Loucy (cell line): ENCODE results near the gene GALNT9.
"Not testable (repeated sequence)": the region's sequence is repeated elsewhere in the genome, so short reads cannot be mapped to it uniquely, and the experiment has no call there.

Source experiments
- H2AFZ ChIP-seq: fragments of 200-600 bp; sonication (generic); 2 replicates; pipeline ENCODE4 v1.6.0; 2016; ENCODE audit warnings: antibody characterized with exemption, mild to moderate bottlenecking, low read length, moderate library complexity
- H3F3A ChIP-seq: fragments of 200-600 bp; 2 replicates; pipeline ENCODE4 v1.6.0; 2016; ENCODE audit warnings: antibody characterized with exemption, low read depth, mild to moderate bottlenecking
- H3K27me3 ChIP-seq: fragments of 200-600 bp; sonication (generic); 2 replicates; pipeline ENCODE4 v1.6.1; 2014; ENCODE audit warnings: low read length, mild to moderate bottlenecking; ENCODE audit not compliant: insufficient read depth, poor library complexity, severe bottlenecking
- H3K36me3 ChIP-seq: fragments of 200-600 bp; sonication (generic); 2 replicates; pipeline ENCODE4 v1.6.1; 2016; ENCODE audit warnings: low read length; ENCODE audit not compliant: insufficient read depth
- H3K4me1 ChIP-seq: fragments of 200-600 bp; sonication (generic); 2 replicates; pipeline ENCODE4 v1.5.1; 2014; ENCODE audit warnings: low read length, mild to moderate bottlenecking; ENCODE audit not compliant: insufficient read depth, poor library complexity, severe bottlenecking
- H3K4me2 ChIP-seq: fragments of 200-600 bp; sonication (generic); 2 replicates; pipeline ENCODE4 v1.6.0; 2014; ENCODE audit warnings: antibody characterized with exemption, low read length, low read depth, mild to moderate bottlenecking; ENCODE audit not compliant: poor library complexity, severe bottlenecking
- H3K4me3 ChIP-seq: fragments of 200-600 bp; sonication (generic); 2 replicates; pipeline ENCODE4 v1.5.1; 2014; ENCODE audit warnings: low read length, mild to moderate bottlenecking, mixed read lengths; ENCODE audit not compliant: poor library complexity, severe bottlenecking
- H3K79me2 ChIP-seq: fragments of 200-600 bp; sonication (generic); 2 replicates; pipeline ENCODE4 v1.6.1; 2014; ENCODE audit warnings: low read length; ENCODE audit not compliant: insufficient read depth
- H3K9ac ChIP-seq: fragments of 200-600 bp; sonication (generic); 2 replicates; pipeline ENCODE4 v1.6.0; 2014; ENCODE audit warnings: mild to moderate bottlenecking, low read depth, low read length, moderate library complexity; ENCODE audit not compliant: poor library complexity, severe bottlenecking
- H3K9me2 ChIP-seq: fragments of 200-600 bp; sonication (generic); replicated peaks from 2 replicates; pipeline ENCODE4 v1.6.1; 2016; ENCODE audit warnings: low read depth, low read length, mixed read lengths
- H3K9me3 ChIP-seq: fragments of 200-600 bp; sonication (generic); 2 replicates; pipeline ENCODE4 v1.6.1; 2014; ENCODE audit warnings: mild to moderate bottlenecking, antibody characterized with exemption, low read length, low read depth; ENCODE audit not compliant: insufficient read depth
- H4K20me1 ChIP-seq: fragments of 200-600 bp; sonication (generic); 2 replicates; pipeline ENCODE4 v1.6.0; 2014; ENCODE audit warnings: antibody characterized with exemption, low read length, mild to moderate bottlenecking; ENCODE audit not compliant: insufficient read depth, poor library complexity, severe bottlenecking
- EZH2phosphoT487 ChIP-seq: fragments of 200-600 bp; IDR thresholded peaks from 2 replicates; pipeline ENCODE4 v1.6.1; 2018; ENCODE audit warnings: antibody characterized with exemption, mild to moderate bottlenecking, moderate library complexity, borderline replicate concordance
- TF ChIP-seq, protein P1 (sequence below): fragments of 200-600 bp; sonication (generic); conservative IDR thresholded peaks from 2 replicates; pipeline ENCODE4 v1.5.1; 2014; ENCODE audit warnings: mild to moderate bottlenecking, antibody characterized with exemption, low read length

Gene GALNT9

DNA sequence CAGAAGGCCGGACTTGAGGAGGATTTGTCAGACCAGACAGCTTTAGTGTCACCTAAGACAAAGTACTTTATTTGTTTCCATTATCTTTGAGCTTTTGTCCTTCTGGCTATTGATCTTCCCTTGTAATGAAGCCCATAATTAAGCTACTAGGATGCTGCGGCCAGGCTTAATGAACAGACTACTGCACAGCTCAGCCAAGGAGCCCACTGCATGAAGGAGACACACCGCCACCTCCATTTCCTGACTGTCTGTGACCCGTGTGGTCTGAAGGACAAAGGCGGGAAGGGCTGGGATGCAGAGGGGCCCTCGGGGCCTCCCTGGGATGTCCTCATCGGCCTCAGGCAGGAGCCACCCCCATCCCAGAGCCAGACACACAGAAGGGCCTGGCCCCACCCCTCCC, 31.0 kb upstream of the GALNT9 start:
- Histone ChIP-seq H4K20me1 (no peaks in the 10 kb centered on the region), H3K9me3 (no peaks in the 10 kb centered on the region), H3K79me2 (peaks cover 49% of the 10 kb centered on the region; the same call in 1 of the 2 replicates), H3K4me2 (peak overlapping the region; percentile 69), H3K9ac (peak overlapping the region; percentile 72), H2AFZ (no peak overlapping the region), H3K36me3 (no peaks in the 10 kb centered on the region), H3K9me2 (no peaks in the 10 kb centered on the region), H3F3A (no peaks in the 10 kb centered on the region), H3K4me1 (peaks cover 26% of the 10 kb centered on the region), H3K27me3 (no peaks in the 10 kb centered on the region), H3K4me3 (peak overlapping the region; percentile 72)
- TF ChIP-seq EZH2phosphoT487, result no peak
- TF ChIP-seq, protein P1, sequence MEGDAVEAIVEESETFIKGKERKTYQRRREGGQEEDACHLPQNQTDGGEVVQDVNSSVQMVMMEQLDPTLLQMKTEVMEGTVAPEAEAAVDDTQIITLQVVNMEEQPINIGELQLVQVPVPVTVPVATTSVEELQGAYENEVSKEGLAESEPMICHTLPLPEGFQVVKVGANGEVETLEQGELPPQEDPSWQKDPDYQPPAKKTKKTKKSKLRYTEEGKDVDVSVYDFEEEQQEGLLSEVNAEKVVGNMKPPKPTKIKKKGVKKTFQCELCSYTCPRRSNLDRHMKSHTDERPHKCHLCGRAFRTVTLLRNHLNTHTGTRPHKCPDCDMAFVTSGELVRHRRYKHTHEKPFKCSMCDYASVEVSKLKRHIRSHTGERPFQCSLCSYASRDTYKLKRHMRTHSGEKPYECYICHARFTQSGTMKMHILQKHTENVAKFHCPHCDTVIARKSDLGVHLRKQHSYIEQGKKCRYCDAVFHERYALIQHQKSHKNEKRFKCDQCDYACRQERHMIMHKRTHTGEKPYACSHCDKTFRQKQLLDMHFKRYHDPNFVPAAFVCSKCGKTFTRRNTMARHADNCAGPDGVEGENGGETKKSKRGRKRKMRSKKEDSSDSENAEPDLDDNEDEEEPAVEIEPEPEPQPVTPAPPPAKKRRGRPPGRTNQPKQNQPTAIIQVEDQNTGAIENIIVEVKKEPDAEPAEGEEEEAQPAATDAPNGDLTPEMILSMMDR, result no peak

DNA sequence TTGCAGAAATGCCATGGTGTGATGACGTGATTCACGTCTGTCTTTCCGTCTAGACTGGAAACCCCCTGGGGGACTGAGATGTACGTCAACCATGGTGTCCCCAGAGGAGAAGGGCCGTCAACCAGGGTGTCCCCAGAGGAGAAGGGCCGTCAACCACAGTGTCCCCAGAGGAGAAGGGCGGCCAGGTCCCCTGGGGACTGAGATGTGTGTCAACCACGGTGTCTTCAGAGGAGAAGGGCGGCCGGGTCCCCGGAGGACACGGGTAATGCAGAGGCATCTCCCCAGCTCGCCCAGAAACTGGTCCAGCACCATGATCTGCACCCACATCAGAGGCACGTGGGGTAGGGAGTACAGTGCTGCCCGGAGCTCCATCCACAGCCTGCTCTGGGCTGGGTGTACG, 30.6 kb upstream of the GALNT9 start:
- peak overlapping the region; percentile 69 for H3K4me2 ChIP-seq
- no peak for TF ChIP-seq EZH2phosphoT487
- TF ChIP-seq, protein P1, result no peak
- no peaks in the 10 kb centered on the region for H4K20me1 ChIP-seq

DNA sequence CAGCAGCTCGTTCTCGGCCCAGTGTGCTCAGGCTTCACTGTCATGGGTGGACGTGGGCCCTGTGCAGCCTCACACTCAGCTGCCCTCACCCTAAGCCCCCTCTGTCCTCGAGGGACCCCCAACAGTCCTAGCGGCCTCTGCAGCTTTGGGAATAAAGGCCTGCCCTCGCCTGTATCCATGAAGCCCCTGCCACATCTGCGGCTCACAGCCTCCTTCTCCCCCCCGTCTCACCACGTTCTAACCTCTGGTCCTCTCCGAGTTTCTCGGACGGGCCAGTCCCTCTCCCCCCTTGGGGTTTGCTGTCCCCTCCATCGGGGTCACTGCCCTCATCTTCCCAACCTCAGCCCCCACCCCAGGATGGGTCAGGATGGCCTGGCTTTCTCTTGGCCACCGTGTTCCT, 30.2 kb upstream of the GALNT9 start:
- Histone ChIP-seq H2AFZ (no peak overlapping the region), H3K9me3 (no peaks in the 10 kb centered on the region), H3K4me3 (peak overlapping the region; percentile 29), H4K20me1 (no peaks in the 10 kb centered on the region), H3F3A (no peaks in the 10 kb centered on the region), H3K4me2 (peak overlapping the region; percentile 69), H3K4me1 (peaks cover 26% of the 10 kb centered on the region), H3K79me2 (peaks cover 49% of the 10 kb centered on the region; the same call in 1 of the 2 replicates), H3K36me3 (no peaks in the 10 kb centered on the region), H3K9me2 (no peaks in the 10 kb centered on the region), H3K9ac (no peak overlapping the region), H3K27me3 (no peaks in the 10 kb centered on the region)
- TF ChIP-seq, protein P1, result no peak
- no peak for TF ChIP-seq EZH2phosphoT487

More for the DNA sequence above, 30.6 kb upstream of the GALNT9 start:
- Histone ChIP-seq H3K79me2 (peaks cover 49% of the 10 kb centered on the region; the same call in 1 of the 2 replicates), H3K4me1 (peaks cover 26% of the 10 kb centered on the region), H3K9ac (no peak overlapping the region), H3K4me3 (peak overlapping the region; percentile 72), H3K9me2 (no peaks in the 10 kb centered on the region), H3K36me3 (no peaks in the 10 kb centered on the region), H3K27me3 (no peaks in the 10 kb centered on the region), H3F3A (no peaks in the 10 kb centered on the region), H2AFZ (no peak overlapping the region), H3K9me3 (no peaks in the 10 kb centered on the region)

DNA sequence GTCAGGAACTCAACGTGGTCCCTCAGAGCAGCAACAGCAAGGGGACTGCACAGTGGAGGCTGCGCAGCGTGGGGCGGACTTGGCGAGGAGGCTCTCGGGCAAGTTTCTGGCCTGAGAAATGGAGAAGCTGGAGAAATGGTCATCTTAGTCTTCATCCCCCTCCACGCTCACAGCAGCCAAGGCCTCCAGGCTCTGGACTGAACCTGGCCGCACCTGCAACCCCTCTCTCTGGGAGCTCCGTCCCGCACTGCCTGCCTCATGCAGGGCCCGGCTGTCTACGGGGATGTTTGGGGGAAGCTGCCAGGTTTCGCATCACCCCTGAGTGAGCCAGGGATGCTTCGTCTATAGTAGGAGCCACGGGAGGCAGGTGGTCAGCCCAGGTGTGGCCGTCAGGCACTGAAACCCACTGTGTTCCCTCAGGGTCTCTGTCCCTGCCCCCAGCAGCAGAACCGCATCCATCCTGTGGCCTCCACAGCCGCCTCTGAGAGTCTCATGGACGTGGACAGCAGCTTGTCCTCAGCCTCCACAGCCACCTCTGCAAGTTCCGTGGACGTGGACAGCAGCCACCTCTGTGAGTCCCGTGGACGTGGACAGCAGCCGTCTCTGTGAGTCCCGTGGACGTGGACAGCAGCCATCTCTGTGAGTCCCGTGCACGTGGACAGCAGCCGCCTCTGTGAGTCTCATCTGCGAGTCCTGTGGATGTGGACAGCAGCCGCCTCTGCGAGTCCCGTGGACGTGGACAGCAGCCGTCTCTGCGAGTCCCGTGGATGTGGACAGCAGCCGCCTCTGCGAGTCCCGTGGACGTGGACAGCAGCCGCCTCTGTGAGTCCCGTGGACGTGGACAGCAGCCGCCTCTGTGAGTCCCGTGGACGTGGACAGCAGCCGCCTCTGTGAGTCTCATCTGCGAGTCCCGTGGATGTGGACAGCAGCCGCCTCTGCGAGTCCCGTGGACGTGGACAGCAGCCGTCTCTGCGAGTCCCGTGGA, 29.1 kb upstream of the GALNT9 start:
- H3K4me2 ChIP-seq, H2AFZ ChIP-seq, H3F3A ChIP-seq, H3K9me2 ChIP-seq, H3K27me3 ChIP-seq, H3K9me3 ChIP-seq, H4K20me1 ChIP-seq, H3K4me3 ChIP-seq, H3K36me3 ChIP-seq, H3K9ac ChIP-seq: not testable (repeated sequence)
- peaks cover 49% of the 10 kb centered on the region; the same call in 1 of the 2 replicates for H3K79me2 ChIP-seq
- H3K4me1 ChIP-seq, result peaks cover 23% of the 10 kb centered on the region
